Lower leg skin (tissue), 3 donors: ENCODE results near the gene GPR139.

Experiments used
- CTCF ChIP-seq, 3 donors: fragments of 450-650 bp; IDR thresholded peaks; one replicate each; pipeline ENCODE4 v1.5.1; 2016; ENCODE audit warnings: antibody characterized with exemption in 3 of 3, mild to moderate bottlenecking in 3 of 3, moderate library complexity in 2 of 3
- POLR2A ChIP-seq, 2 donors: fragments of 450-650 bp; IDR thresholded peaks; one replicate each; pipeline ENCODE4 v1.6.1; 2016 to 2017; ENCODE audit warnings: antibody characterized with exemption in 2 of 2, mild to moderate bottlenecking in 1 of 2, moderate library complexity in 1 of 2

DNA sequence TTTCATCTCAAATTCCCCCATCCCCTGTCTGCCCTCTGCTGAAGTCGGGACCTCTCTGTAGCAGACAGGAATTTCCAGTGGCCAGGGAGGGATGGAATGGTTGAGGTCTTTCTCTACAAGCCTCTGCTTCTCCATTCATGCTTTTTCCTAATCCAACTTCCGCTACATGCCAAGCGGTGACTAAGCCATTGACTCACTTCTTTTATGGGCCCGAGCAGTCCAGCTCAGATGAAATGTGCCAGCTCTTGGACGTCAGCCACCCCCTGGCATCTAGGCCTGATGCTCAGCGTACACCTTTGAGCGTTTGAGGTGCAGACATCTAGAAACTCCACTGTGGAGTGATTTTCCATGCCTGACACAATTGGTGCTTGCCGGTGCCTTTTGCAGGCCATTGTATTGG, 40.7 kb upstream of the GPR139 start:
- TF ChIP-seq CTCF (IDR thresholded peaks at IDR 0.05) (no peak), POLR2A (IDR thresholded peaks at IDR 0.05) (no peak)
